ENCODE measurements around the gene ARID5B.

Gene ARID5B

DNA sequence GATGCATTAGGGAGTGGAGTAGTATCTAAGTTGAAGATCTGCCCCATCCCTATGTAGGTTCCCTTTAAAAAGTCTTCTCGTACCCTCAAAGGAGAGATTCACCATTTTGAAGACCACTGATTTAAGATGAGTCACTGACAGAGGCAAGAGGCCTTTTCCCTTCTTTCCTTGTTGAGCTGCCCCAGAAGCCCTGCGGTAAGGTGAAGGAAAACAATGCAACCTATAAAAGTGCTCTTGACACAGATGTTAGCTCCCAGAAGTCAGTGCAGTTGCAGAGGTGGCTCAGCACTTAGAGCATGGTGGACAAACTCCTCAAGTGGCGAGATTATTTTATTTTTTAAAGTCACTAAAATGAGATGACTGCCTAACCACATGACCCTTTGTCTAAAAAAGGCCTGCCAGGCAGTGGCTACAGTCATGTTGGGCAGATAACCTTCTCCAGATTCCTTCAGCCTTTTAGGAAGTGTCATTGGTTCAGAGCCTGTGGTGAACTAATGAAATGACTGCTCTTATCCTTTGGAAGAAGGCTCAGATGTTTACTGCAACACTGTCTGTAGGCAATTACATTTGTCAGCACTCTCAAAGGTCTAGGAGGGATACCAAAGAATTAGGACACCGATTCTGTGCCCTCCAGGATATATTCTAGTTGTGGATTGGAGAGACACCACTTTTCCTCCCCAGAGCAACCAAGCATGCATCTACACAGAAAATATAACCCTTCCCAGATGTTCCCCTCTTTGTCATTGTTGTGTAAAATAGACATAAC lies 88.7 kb downstream of the ARID5B start:
- Histone ChIP-seq H3K27me3 (ENCODE audit: insufficient read depth, low read depth, severe bottlenecking) (no peaks in the 10 kb centered on the region), H3K36me3 (no peaks in the 10 kb centered on the region), H3K27ac (no peak overlapping the region), H3K4me3 (ENCODE audit: low read depth, low read length) (no peak overlapping the region), H3K9me3 (ENCODE audit: severe bottlenecking) (no peaks in the 10 kb centered on the region)
- no peak for DNase-seq
- TF ChIP-seq, protein P1, sequence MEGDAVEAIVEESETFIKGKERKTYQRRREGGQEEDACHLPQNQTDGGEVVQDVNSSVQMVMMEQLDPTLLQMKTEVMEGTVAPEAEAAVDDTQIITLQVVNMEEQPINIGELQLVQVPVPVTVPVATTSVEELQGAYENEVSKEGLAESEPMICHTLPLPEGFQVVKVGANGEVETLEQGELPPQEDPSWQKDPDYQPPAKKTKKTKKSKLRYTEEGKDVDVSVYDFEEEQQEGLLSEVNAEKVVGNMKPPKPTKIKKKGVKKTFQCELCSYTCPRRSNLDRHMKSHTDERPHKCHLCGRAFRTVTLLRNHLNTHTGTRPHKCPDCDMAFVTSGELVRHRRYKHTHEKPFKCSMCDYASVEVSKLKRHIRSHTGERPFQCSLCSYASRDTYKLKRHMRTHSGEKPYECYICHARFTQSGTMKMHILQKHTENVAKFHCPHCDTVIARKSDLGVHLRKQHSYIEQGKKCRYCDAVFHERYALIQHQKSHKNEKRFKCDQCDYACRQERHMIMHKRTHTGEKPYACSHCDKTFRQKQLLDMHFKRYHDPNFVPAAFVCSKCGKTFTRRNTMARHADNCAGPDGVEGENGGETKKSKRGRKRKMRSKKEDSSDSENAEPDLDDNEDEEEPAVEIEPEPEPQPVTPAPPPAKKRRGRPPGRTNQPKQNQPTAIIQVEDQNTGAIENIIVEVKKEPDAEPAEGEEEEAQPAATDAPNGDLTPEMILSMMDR (IDR thresholded peaks at IDR 0.05; ENCODE audit: low read depth, low read length): no peak

DNA sequence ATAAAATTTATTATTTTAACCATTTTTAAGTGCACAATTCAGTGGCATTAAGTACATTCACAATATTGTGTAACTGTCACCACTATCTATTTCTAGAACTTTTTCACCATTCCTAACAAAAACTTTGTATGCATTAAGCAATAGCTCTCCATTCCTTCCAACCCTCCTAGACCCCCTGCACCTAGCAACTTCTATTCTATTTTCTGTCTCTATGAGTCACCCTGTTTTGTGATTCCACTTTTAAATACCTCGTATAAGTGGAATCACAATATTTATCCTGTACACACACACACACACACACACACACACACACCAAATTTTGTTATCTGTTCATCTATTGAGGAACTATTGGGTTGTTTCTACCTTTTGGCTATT lies 89.2 kb downstream of the ARID5B start:
- TF ChIP-seq, protein P1 (IDR thresholded peaks at IDR 0.05; ENCODE audit: low read depth, low read length): no peak

DNA sequence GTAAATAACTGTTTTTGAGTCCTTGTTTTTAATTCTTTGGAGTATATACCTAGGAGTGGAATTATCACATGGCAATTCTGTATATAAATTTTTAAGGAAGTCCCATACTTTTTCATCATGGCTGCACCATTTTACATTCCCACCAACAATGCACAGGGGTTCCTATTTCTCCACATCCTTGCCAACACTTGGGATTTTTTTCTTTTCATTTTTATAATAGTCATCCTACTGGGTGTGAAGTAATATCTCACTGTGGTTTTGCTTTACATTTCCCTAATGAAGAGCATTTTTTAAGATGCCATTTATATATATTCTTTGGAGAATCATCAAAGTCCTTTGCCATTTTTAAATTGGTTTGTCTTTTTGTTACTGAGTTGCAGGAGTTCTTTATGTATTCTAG lies 89.7 kb downstream of the ARID5B start:
- no peaks in the 10 kb centered on the region for H3K36me3 ChIP-seq
- no peak for DNase-seq
- H3K9me3 ChIP-seq (ENCODE audit: severe bottlenecking): no peaks in the 10 kb centered on the region
- no peak overlapping the region for H3K4me3 ChIP-seq (ENCODE audit: low read depth, low read length)
- H3K27me3 ChIP-seq (ENCODE audit: insufficient read depth, low read depth, severe bottlenecking): no peaks in the 10 kb centered on the region
- TF ChIP-seq, protein P1 (IDR thresholded peaks at IDR 0.05; ENCODE audit: low read depth, low read length): no peak
- H3K27ac ChIP-seq: no peak overlapping the region

More for the DNA sequence above, 89.2 kb downstream of the ARID5B start:
- Histone ChIP-seq H3K36me3 (no peaks in the 10 kb centered on the region), H3K9me3 (ENCODE audit: severe bottlenecking) (no peaks in the 10 kb centered on the region), H3K27ac (no peak overlapping the region), H3K27me3 (ENCODE audit: insufficient read depth, low read depth, severe bottlenecking) (no peaks in the 10 kb centered on the region), H3K4me3 (ENCODE audit: low read depth, low read length) (no peak overlapping the region)
- DNase-seq: no peak

DNA sequence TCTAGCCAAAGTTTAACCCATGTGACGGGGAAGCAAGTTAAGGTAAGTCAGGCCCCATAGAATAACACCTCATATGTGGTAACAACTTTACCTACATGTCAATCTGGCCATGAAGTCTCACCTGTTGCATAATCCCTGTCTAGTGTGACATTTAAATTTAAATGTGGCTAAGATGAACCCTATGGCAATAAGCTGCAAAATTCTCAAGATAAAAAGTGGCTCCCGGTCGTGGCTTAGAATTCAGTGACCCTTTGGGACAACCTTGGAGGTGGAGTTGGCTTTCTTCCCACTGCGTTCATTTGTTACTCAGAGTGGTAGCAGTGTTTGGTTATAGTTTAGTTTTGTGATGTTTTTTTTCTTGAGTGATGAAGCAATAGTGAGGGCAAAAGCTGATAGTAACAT lies 90.6 kb downstream of the ARID5B start:
- Histone ChIP-seq H3K9me3 (ENCODE audit: severe bottlenecking) (no peaks in the 10 kb centered on the region), H3K4me3 (ENCODE audit: low read depth, low read length) (no peak overlapping the region), H3K27me3 (ENCODE audit: insufficient read depth, low read depth, severe bottlenecking) (no peaks in the 10 kb centered on the region), H3K27ac (no peak overlapping the region), H3K36me3 (no peaks in the 10 kb centered on the region)
- no peak for DNase-seq
- TF ChIP-seq, protein P1 (IDR thresholded peaks at IDR 0.05; ENCODE audit: low read depth, low read length): no peak

DNA sequence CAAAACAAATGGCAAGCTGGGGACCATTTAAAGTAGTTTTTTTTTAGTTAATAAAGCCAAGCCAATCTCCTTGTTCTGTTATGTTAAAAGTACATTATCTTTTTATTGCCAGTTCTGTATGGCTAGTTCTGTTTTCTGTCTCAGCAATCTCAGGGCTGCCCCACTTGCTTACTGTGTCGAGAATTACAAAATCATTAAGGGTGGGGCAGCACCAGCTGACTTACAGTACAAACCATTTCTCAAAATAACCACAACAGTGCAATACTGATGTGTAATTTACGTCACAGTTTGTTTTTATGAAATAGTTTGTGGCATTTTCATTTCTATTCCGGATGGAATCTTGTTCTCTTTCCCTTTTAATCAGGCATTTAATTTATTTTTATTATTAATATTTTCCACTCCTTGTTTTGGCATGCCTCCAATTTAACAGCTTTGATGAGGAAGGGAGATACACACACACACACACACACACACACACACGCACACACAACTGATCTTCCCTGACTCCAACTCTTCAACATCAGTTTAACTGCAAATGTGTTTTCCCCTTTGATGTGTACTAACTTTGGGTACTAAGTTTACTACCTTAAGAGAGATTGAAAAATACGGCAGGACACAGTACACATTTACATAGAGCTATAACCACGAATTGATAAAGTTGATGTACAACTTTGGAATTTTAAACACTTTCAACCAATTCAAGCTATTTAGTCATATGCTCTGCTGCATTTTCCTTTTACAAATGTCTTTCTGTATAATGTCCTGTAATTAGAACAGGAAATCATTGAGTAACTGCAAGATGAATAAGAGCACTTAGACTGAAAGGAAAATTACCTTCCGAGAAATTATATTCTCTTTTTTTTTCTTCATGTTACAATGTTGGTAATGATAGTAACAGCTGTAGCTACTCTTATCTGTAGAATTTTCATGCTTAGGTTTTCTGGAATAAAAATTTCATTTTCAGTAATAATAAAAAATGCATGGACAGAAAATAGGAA lies 91.5 kb downstream of the ARID5B start:
- TF ChIP-seq, protein P1 (IDR thresholded peaks at IDR 0.05; ENCODE audit: low read depth, low read length): no peak
- no peak overlapping the region for H3K27ac ChIP-seq
- DNase-seq: no peak
- no peaks in the 10 kb centered on the region for H3K27me3 ChIP-seq (ENCODE audit: insufficient read depth, low read depth, severe bottlenecking)
- H3K9me3 ChIP-seq (ENCODE audit: severe bottlenecking): no peaks in the 10 kb centered on the region
- H3K4me3 ChIP-seq (ENCODE audit: low read depth, low read length): no peak overlapping the region
- H3K36me3 ChIP-seq: no peaks in the 10 kb centered on the region

Data from WERI-Rb-1 (cell line).